Bone marrow (tissue), 2 donors: Measurements from ENCODE around the gene ARHGEF39.
A peak's percentile ranks its signal among the peaks of the same experiment; 100 is the strongest.
"Not testable (repeated sequence)": the region's sequence is repeated elsewhere in the genome, so short reads cannot be mapped to it uniquely, and the experiment has no call there.

Source experiments
- DNase-seq, 2 donors: peaks; one replicate each; lab custom pipeline; 2025; lab: John Stamatoyannopoulos, UW

Gene ARHGEF39

GRCh38 chr9:35650341-35651158 is 14.4 kb downstream of the ARHGEF39 start, which contains the start of gene SIT1:
TSS of gene SIT1 (minus strand) at chr9:35650931. CDS start at chr9:35650853, 78 bp downstream.
- no peak for DNase-seq

GRCh38 chr9:35649431-35650340 is 15.3 kb downstream of the ARHGEF39 start:
- DNase-seq, result peak in 1 of 2 donors; percentile 56

DNA sequence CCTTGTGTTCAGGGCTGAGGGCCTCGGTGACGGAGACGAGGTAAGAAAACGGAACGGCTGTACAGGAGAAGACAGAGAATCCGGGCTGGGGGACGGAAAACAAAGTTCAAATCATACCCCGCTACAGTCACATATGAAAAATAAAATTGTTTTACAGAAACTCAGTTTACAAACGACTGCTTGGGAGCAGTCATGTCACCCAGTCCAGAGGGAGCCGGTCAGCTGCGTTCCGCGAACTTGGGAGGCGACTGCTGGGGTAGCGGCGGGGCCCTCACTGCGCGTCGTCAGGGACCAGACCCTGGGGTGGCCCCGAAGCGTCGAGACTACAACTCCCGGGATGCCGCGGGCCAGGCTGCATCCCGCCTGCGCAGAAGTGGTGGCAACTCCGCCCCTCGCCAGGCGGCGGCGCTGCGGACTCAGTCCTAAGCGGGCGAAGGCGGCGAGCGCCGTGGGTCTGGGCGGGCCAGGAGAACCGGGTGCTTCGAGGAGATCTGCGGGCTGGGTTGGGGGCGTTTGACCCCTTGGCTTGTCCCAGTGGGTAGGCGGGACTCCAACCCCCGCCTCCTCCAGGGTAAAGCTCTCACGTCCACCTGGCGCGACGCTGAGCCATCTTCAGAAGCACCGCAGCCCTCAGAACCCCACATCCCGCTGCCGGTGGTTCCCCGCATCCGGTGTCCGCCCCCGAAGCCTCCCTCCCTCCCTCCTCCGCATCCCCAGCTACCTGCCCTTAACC is 18.3 kb downstream of the ARHGEF39 start:
- DNase-seq, result peak; percentile 73 to 78

- peak in 1 of 2 donors; percentile 41 for DNase-seq
These were observed 18.9 kb downstream of the ARHGEF39 start for GRCh38 chr9:35646153-35646532.

DNA sequence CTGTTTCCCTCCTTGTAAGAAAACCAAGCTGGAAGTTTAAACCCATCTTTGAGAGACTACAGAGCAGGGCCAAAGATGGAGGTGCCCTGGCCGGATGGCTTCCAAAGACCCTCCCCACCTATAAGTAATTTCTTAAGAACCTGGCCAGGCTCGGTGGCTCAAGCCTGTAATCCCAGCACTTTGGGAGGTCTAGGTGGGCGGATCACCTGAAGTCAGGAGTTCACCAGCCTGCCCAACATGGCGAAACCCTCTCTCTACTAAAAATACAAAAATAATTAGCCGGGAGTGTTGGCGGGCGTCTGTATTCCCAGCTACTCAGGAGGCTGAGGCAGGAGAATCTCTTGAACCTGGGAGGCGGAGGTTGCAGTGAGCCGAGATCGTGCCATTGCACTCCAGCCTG is 19.3 kb downstream of the ARHGEF39 start:
- not testable (repeated sequence) for DNase-seq

- no peak for DNase-seq
These were observed 21.9 kb downstream of the ARHGEF39 start for GRCh38 chr9:35643046-35643445.

- peak in 1 of 2 donors; percentile 9 for DNase-seq
These were observed 23.5 kb downstream of the ARHGEF39 start for GRCh38 chr9:35641478-35641877.

- not testable (repeated sequence) for DNase-seq
These were observed 24.6 kb downstream of the ARHGEF39 start for GRCh38 chr9:35640431-35640830.

DNA sequence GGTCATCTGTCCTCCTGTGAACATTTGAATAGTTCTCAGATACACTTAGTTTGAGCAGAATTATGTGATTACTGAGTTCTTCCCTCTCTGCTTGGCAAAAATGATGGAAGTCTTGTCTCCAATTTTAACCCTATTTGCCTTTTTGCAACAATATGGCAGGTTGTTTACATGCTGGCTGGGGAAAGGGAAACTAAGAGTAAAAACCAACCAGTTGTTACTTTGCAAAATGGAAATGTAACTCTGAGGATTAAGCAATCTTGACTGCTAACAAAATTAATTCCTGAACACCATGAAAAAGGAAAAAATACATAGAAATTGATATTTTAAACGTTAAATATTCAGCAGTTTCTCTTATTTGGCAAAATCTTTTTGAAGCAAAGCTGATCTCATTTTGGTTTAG is 25.4 kb downstream of the ARHGEF39 start:
- DNase-seq, result no peak

GRCh38 chr9:35639225-35639624 is 25.8 kb downstream of the ARHGEF39 start:
- DNase-seq, result not testable (repeated sequence)

DNA sequence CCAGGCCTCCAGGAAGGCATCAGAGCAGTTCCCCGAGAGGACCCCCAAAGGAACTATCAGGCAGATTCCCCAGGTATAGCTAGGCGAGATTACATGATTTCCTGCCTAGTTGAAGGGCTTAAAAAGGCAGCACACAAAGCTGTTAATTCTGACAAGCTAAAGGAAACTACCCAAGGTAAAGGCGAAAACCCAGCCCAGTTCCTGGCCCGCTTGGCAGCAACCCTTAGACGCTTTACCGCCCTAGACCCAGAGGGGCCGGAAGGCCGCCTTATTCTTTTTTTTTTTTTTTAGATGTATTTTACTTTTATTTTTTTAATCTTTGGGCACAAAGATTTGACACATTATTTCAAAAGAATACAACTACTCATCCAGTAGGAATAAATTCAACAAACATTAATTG is 26.2 kb downstream of the ARHGEF39 start:
- not testable (repeated sequence) for DNase-seq

GRCh38 chr9:35637427-35637955 is 27.5 kb downstream of the ARHGEF39 start:
- DNase-seq, result not testable (repeated sequence)

- DNase-seq, result not testable (repeated sequence)
These were observed 28.1 kb downstream of the ARHGEF39 start for GRCh38 chr9:35636877-35637246.

DNA sequence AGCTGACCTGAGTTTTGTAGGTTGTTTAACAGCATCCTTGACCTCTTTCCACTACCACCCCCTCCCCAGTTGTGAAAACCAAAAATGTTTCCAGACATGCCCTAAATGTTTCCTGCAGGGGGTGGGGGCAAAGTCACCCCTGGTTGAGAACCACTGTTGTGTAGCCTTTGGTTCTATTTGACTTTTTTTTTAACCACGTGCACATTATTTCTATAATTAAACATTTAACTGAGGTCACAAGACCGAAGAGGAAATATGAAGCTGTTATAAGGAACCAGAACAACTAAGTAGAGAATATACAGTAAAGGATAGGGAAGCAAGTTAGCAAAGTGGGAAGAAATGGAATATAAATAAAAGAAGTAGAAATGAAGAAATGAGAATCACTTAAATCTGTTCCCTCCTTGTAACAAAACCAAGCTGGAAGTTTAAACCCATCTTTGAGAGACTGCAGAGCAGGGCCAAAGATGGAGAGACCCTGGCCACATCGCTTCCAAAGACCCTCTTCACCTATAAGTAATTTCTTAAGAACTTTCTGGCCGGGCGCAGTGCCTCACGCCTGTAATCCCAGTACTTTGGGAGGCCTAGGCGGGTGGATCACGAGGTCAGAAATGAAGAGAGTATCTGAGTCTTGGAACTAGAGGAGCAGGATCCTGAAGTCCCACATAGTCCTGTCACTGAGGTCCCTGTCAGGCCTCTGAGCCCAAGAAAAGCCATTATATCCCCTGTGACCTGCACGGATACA is 28.7 kb downstream of the ARHGEF39 start:
- DNase-seq, result peak in 1 of 2 donors; percentile 54

DNA sequence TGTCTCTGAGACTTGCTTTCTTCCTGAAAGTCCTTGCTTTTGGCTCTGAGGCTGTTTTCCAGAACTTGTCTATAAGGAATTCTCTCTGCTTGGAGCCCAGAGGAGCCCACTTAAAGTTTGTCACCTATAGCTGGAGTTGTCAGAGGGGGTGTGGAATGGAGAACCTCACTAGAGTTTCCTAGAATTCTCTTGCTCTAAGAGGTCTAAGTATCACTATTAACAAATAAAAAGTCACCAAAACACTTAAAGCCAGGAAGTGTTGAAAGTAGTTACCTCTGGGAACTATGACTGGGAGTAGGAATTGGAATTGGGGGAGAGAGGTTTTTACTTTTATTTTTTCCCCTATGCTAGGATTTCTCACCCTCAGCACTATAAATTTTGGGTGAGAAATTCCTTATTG is 29.3 kb downstream of the ARHGEF39 start:
- DNase-seq, result no peak

- no peak for DNase-seq
These were observed 35.4 kb downstream of the ARHGEF39 start for GRCh38 chr9:35629597-35629996.

DNA sequence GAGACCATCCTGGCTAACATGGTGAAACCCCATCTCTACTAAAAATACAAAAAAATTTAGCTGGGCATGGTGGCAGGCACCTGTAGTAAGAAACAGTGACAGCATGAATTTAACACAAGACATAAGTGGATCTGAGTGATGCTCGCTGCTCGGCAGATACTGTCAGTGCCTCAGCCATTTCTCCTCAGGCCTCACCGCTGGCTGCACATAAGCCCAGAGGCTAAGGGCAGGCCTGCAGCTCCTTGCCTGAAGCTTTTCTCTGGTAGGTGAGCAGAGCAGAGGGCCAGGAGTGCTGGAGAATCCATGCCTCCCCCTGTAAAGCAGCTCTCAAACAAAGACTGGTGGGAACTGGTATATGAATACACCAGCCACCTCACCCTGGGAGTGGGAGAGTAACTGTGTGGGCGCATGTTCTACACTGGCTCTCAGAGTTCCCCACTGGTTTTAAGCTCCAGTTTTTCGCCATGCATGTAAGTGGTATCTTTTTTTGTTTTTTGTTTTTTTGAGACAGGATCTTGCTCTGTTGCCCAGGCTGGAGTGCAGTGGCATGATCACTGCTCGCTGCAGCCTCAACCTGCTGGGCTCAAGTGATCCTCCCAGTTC is 36.5 kb downstream of the ARHGEF39 start:
- no peak for DNase-seq

- DNase-seq, result no peak
These were observed 37.4 kb downstream of the ARHGEF39 start for GRCh38 chr9:35627575-35627974.

- DNase-seq, result no peak
These were observed 45.2 kb downstream of the ARHGEF39 start for GRCh38 chr9:35619800-35620158.
